ENCODE data around the gene COG5. TPM values are rescaled to one million over a fixed set of nuclear protein-coding genes. Genes with fewer than 3 reads are reported as not detected.
A peak's percentile ranks its signal among the peaks of the same experiment; 100 is the strongest.

COG5 gene
- total RNA-seq, 1 donor from 2014 or later = 40.8 TPM

- no peak for TF ChIP-seq CTCF (IDR thresholded peaks at IDR 0.05; ENCODE audit: borderline replicate concordance)
- Histone ChIP-seq H3K27me3 (ENCODE audit: low read depth) (no peaks in the 10 kb centered on the region), H3K4me3 (no peak overlapping the region), H3K27ac (replicated peaks) (no peak overlapping the region), H3K9me3 (replicated peaks) (no peaks in the 10 kb centered on the region), H3K36me3 (peaks cover 7% of the 10 kb centered on the region), H3K4me1 (peaks cover 5% of the 10 kb centered on the region)
- intact Hi-C loops (cut with micrococcal nuclease) = no loop called here
- DNase-seq = no peak
Observed at GRCh38 chr7:107394276-107394675, 169.4 kb downstream of the COG5 start.

GRCh38 chr7:107392830-107393229 lies 170.9 kb downstream of the COG5 start:
- H3K9me3 ChIP-seq (replicated peaks) = no peaks in the 10 kb centered on the region
- no peak for TF ChIP-seq CTCF (IDR thresholded peaks at IDR 0.05; ENCODE audit: borderline replicate concordance)
- H3K27ac ChIP-seq (replicated peaks) = no peak overlapping the region
- no peak overlapping the region for H3K4me3 ChIP-seq
- H3K27me3 ChIP-seq (ENCODE audit: low read depth) = no peaks in the 10 kb centered on the region
- H3K36me3 ChIP-seq = no peaks in the 10 kb centered on the region
- peaks cover 8% of the 10 kb centered on the region for H3K4me1 ChIP-seq
- DNase-seq = no peak
- intact Hi-C loops (cut with micrococcal nuclease) = no loop called here

- Histone ChIP-seq H3K36me3 (no peaks in the 10 kb centered on the region), H3K27me3 (ENCODE audit: low read depth) (no peaks in the 10 kb centered on the region), H3K4me1 (peaks cover 19% of the 10 kb centered on the region), H3K4me3 (no peak overlapping the region), H3K27ac (replicated peaks) (no peak overlapping the region), H3K9me3 (replicated peaks) (no peaks in the 10 kb centered on the region)
- DNase-seq = no peak
- no peak for TF ChIP-seq CTCF (IDR thresholded peaks at IDR 0.05; ENCODE audit: borderline replicate concordance)
- intact Hi-C loops (cut with micrococcal nuclease) = no loop called here
Observed at GRCh38 chr7:107390916-107391315, 172.8 kb downstream of the COG5 start.

- intact Hi-C loops (cut with micrococcal nuclease) = no loop called here
- Histone ChIP-seq H3K4me1 (peaks cover 19% of the 10 kb centered on the region), H3K27ac (replicated peaks) (no peak overlapping the region), H3K4me3 (no peak overlapping the region), H3K36me3 (no peaks in the 10 kb centered on the region), H3K9me3 (replicated peaks) (no peaks in the 10 kb centered on the region), H3K27me3 (ENCODE audit: low read depth) (no peaks in the 10 kb centered on the region)
- TF ChIP-seq CTCF (IDR thresholded peaks at IDR 0.05; ENCODE audit: borderline replicate concordance) = no peak
- DNase-seq = no peak
Observed at GRCh38 chr7:107388604-107389003, 175.1 kb downstream of the COG5 start.

GRCh38 chr7:107387573-107388219 lies 176.0 kb downstream of the COG5 start:
- Histone ChIP-seq H3K4me1 (peaks cover 19% of the 10 kb centered on the region), H3K27ac (replicated peaks) (peak overlapping the region; percentile 61), H3K9me3 (replicated peaks) (no peaks in the 10 kb centered on the region), H3K27me3 (ENCODE audit: low read depth) (no peaks in the 10 kb centered on the region), H3K4me3 (no peak overlapping the region), H3K36me3 (no peaks in the 10 kb centered on the region)
- intact Hi-C loops (cut with micrococcal nuclease) = no loop called here
- TF ChIP-seq CTCF (IDR thresholded peaks at IDR 0.05; ENCODE audit: borderline replicate concordance) = no peak
- no peak for DNase-seq
